HL-60/S4 treated with phorbol 12-myristate 13-acetate at 8.2 ng/mL for 4 days and 3 days (cell line): ENCODE measurements around the gene CTNNA3.

ENCODE experiments used
- in situ Hi-C: fragments of 300-500 bp; cut with MboI; formaldehyde crosslinking; loops from 2 replicates; pipeline ENCODE4 v1.15.0; 2022; ENCODE audit warnings: low sequenced_read_pairs

CTNNA3 gene

GRCh38 chr10:66717231-66717981 lies 978.6 kb downstream of the CTNNA3 start:
- in situ Hi-C loops, result no loop called here

GRCh38 chr10:66714741-66715140 lies 981.3 kb downstream of the CTNNA3 start:
- in situ Hi-C loops, result no loop called here

GRCh38 chr10:66713387-66713786 lies 982.6 kb downstream of the CTNNA3 start:
- in situ Hi-C loops, result no loop called here

GRCh38 chr10:66698069-66698468 lies 997.9 kb downstream of the CTNNA3 start:
- in situ Hi-C loops, result no loop called here

GRCh38 chr10:66695046-66695445 lies 1000.9 kb downstream of the CTNNA3 start:
- in situ Hi-C loops, result no loop called here

GRCh38 chr10:66684581-66684980 lies 1011.4 kb downstream of the CTNNA3 start:
- in situ Hi-C loops, result no loop called here

- in situ Hi-C loops, result no loop called here
Measured at GRCh38 chr10:66680886-66681285, 1015.1 kb downstream of the CTNNA3 start.

GRCh38 chr10:66678521-66678920 lies 1017.5 kb downstream of the CTNNA3 start:
- in situ Hi-C loops, result no loop called here

GRCh38 chr10:66673071-66673470 lies 1022.9 kb downstream of the CTNNA3 start:
- in situ Hi-C loops, result no loop called here

GRCh38 chr10:66671562-66671961 lies 1024.4 kb downstream of the CTNNA3 start:
- in situ Hi-C loops, result no loop called here

- in situ Hi-C loops, result no loop called here
Measured at GRCh38 chr10:66671064-66671463, 1024.9 kb downstream of the CTNNA3 start.

GRCh38 chr10:66656499-66656898 lies 1039.5 kb downstream of the CTNNA3 start:
- in situ Hi-C loops, result no loop called here

GRCh38 chr10:66654861-66655260 lies 1041.1 kb downstream of the CTNNA3 start:
- in situ Hi-C loops, result no loop called here

GRCh38 chr10:66651308-66652082 lies 1044.5 kb downstream of the CTNNA3 start:
- in situ Hi-C loops, result no loop called here

GRCh38 chr10:66649626-66650025 lies 1046.4 kb downstream of the CTNNA3 start:
- in situ Hi-C loops, result no loop called here

GRCh38 chr10:66642217-66642616 lies 1053.8 kb downstream of the CTNNA3 start:
- in situ Hi-C loops, result no loop called here

- in situ Hi-C loops, result no loop called here
Measured at GRCh38 chr10:66639371-66639770, 1056.6 kb downstream of the CTNNA3 start.

GRCh38 chr10:66637273-66638036 lies 1058.5 kb downstream of the CTNNA3 start:
- in situ Hi-C loops, result no loop called here

- in situ Hi-C loops, result no loop called here
Measured at GRCh38 chr10:66629996-66630395, 1066.0 kb downstream of the CTNNA3 start.

- in situ Hi-C loops, result no loop called here
Measured at GRCh38 chr10:66627156-66627555, 1068.8 kb downstream of the CTNNA3 start.
